Right lobe of liver (tissue), 6 donors: Measurements from ENCODE around the gene WIPF2. TPM values are rescaled to one million over a fixed set of nuclear protein-coding genes. Genes with fewer than 3 reads are reported as not detected.
A peak's percentile ranks its signal among the peaks of the same experiment; 100 is the strongest.

ENCODE experiments used
- ATAC-seq, 4 donors: fragments of 200-7000 bp; cut with Tn5 transposase; one replicate each; pipeline ENCODE4 v1.9.1; 2020; ENCODE audit warnings: mild to moderate bottlenecking in 4 of 4, moderate library complexity in 4 of 4
- DNase-seq, 3 donors: peaks; one replicate each; pipeline ENCODE4 v3.0.0-alpha.2; 2020
- H3K27ac ChIP-seq, 3 donors: fragments of 200-600 bp; one replicate each; pipeline ENCODE4 v1.8.0; 2022
- H3K27me3 ChIP-seq, 2 donors: fragments of 200-600 bp; one replicate each; pipeline ENCODE4 v1.8.0; 2022
- H3K36me3 ChIP-seq, 4 donors: fragments of 200-600 bp; sonication (generic) in 1 of 4; one replicate each; pipeline versions ENCODE4 v1.5.1 to v1.8.0; 2017 to 2022; ENCODE audit warnings: control low read depth in 1 of 4
- H3K4me1 ChIP-seq, 4 donors: fragments of 200-600 bp; sonication (generic) in 1 of 4; one replicate each; pipeline versions ENCODE4 v1.5.1 to v1.8.0; 2017 to 2022; ENCODE audit warnings: control low read depth in 1 of 4
- H3K4me3 ChIP-seq, 3 donors: fragments of 200-600 bp; one replicate each; pipeline ENCODE4 v1.8.0; 2022
- H3K9me3 ChIP-seq, 4 donors: fragments of 200-600 bp; sonication (generic) in 1 of 4; one replicate each; pipeline versions ENCODE4 v1.5.1 to v1.8.0; 2017 to 2022; ENCODE audit warnings: control low read depth in 1 of 4
- CTCF ChIP-seq, 4 donors: fragments of 200-600 bp in 3 of 4; fragments of 450-650 bp in 1 of 4; IDR thresholded peaks; one replicate each; pipeline versions ENCODE4 v1.5.1 to v1.8.0; 2016 to 2022; ENCODE audit warnings: antibody characterized with exemption in 4 of 4, mild to moderate bottlenecking in 2 of 4
- POLR2A ChIP-seq: fragments of 450-650 bp; IDR thresholded peaks from one replicate; pipeline ENCODE4 v1.6.1; 2017; ENCODE audit warnings: antibody characterized with exemption, mild to moderate bottlenecking
- WGBS: methylation state at CpG from one replicate; pipeline ENCODE4 v1.1.6; 2018; ENCODE audit warnings: low coverage, low lambda C conversion rate; ENCODE audit not compliant: insufficient coverage; ENCODE audit errors: missing lambda C conversion rate; 5-methylcytosine and 5-hydroxymethylcytosine counted together
- intact Hi-C, 2 donors: fragments of 100-400 bp; cut with DNase I; formaldehyde crosslinking; loops; one replicate each; pipeline versions ENCODE4 v1.11.2 to v1.14.1; 2022
- microRNA-seq, 2 donors: library from miRNA; unstranded; fragments of <30 nt; microRNA quantifications; one replicate each; pipeline ENCODE4, GENCODE V29; 2019 to 2020
- small RNA-seq, 2 experiments: library from RNA; depleted of rRNA; stranded (forward); fragments of <200 nt; gene quantifications; one replicate each; pipeline ENCODE3, GENCODE V24; 2016
- total RNA-seq, 6 experiments: library from RNA; depleted of rRNA in 2 of 6; stranded (reverse); fragments of >200 nt in 2 of 6; fragmentation: NEBNext Ultra II Directional in 3 of 6; extraction: Animal tissue kit (Norgen Biotek cat#: 25700) in 3 of 6; gene quantifications; one replicate each; pipeline versions ENCODE4 v1.1.0 to v1.2.4, GENCODE V29; 2016 to 2023
- donor health status: DM: no; HTN: yes; CAD: no.
- donor health status: DM: no; HTN: no; CAD: no.
- donor health status: DM: no; HTN: no; CAD: no.
- donor health status: DM: no; HTN: yes; CAD: no.
- donor health status: DM: no; HTN: yes; CAD: no.

Gene WIPF2
- total RNA-seq, 6 experiments from 2014 or later, result 7.0 to 12.1 (median 9.0) TPM

- H3K4me1 ChIP-seq, result peaks cover 4 to 100% (median 69%) of the 10 kb centered on the region in 4 donors
- WGBS, result no CpG with 5 or more reads among the region's 10 CpGs
- peak overlapping the region; percentile 34 to 79 (median 73) for H3K27ac ChIP-seq
- intact Hi-C loops, result no loop called here
- DNase-seq, result peak in 1 of 3 donors; percentile 26
- no peaks in the 10 kb centered on the region for H3K36me3 ChIP-seq
- TF ChIP-seq CTCF (IDR thresholded peaks at IDR 0.05) (no peak), POLR2A (no peak)
- H3K27me3 ChIP-seq, result no peaks in the 10 kb centered on the region
- no peaks in the 10 kb centered on the region for H3K9me3 ChIP-seq
- H3K4me3 ChIP-seq, result peak overlapping the region in 2 of 3 donors; percentile 0 to 19
- no peak for ATAC-seq
Measured at GRCh38 chr17:40330850-40331470, 111.9 kb downstream of the WIPF2 start.

GRCh38 chr17:40331743-40332641 lies 112.9 kb downstream of the WIPF2 start:
- no CpG with 5 or more reads among the region's 22 CpGs for WGBS
- Histone ChIP-seq H3K27ac (peak overlapping the region; percentile 23 to 79 (median 73)), H3K4me3 (peak overlapping the region in 2 of 3 donors; percentile 15 to 21), H3K36me3 (no peaks in the 10 kb centered on the region), H3K4me1 (peaks cover 3 to 93% (median 65%) of the 10 kb centered on the region in 4 donors), H3K27me3 (no peaks in the 10 kb centered on the region), H3K9me3 (no peaks in the 10 kb centered on the region)
- intact Hi-C loops, result no loop called here
- TF ChIP-seq CTCF (IDR thresholded peaks at IDR 0.05), result peak in 2 of 4 donors; percentile 2 to 11
- TF ChIP-seq POLR2A, result no peak
- DNase-seq (peak; percentile 96 to 99 (median 97)), ATAC-seq (peak; percentile 74 to 85 (median 80))

Small RNA genes within 50 kb of the gene (microRNA-seq; reads per million reads assigned to microRNA genes)
- gene MIR6867, result 0 to 0.29 reads per million in 2 donors

Small RNA genes within 50 kb of the gene (small RNA-seq; reads per million reads assigned to genes)
- 0 reads per million in 2 experiments for gene MIR6867

Other genes with a start within 250 kb of the WIPF2 start
- 10 to 100 TPM; 58.3 to 85.3 (median 67.4) TPM for gene PSMD3, start 238.5 kb upstream of the WIPF2 start, total RNA-seq
- under 1 TPM in 1 of 6 experiments, not detected in 5; 0.31 TPM for gene CSF3, start 203.9 kb upstream of the WIPF2 start, total RNA-seq
- gene MED24, start 164.9 kb upstream of the WIPF2 start, total RNA-seq, result 10 to 100 TPM; 29.0 to 38.2 (median 35.9) TPM
- 1 to 10 TPM; 3.7 to 9.4 (median 7.7) TPM for gene THRA, start 156.3 kb upstream of the WIPF2 start, total RNA-seq
- gene NR1D1, start 118.7 kb upstream of the WIPF2 start, total RNA-seq, result 10 to 100 TPM in 4 of 6 experiments, 1 to 10 TPM in 2; 6.9 to 29.8 (median 16.0) TPM
- 10 to 100 TPM; 31.1 to 43.8 (median 36.0) TPM for gene MSL1, start 97.3 kb upstream of the WIPF2 start, total RNA-seq
- gene CASC3, start 78.8 kb upstream of the WIPF2 start, total RNA-seq, result 10 to 100 TPM; 19.6 to 31.5 (median 25.9) TPM
- 10 to 100 TPM in 1 of 6 experiments, 1 to 10 TPM in 5; 1.4 to 16.5 (median 4.4) TPM for gene RAPGEFL1, start 41.8 kb upstream of the WIPF2 start, total RNA-seq
- gene CDC6, start 68.6 kb downstream of the WIPF2 start, total RNA-seq, result 1 to 10 TPM in 5 of 6 experiments, under 1 TPM in 1; 0.42 to 9.1 (median 3.1) TPM
- gene RARA, start 89.9 kb downstream of the WIPF2 start, total RNA-seq, result 10 to 100 TPM; 17.7 to 41.9 (median 22.9) TPM
- under 1 TPM in 5 of 6 experiments, not detected in 1; 0.22 to 0.78 (median 0.37) TPM for gene GJD3, start 145.4 kb downstream of the WIPF2 start, total RNA-seq
- 1 to 10 TPM in 4 of 6 experiments, under 1 TPM in 2; 0.22 to 7.3 (median 3.0) TPM for gene TOP2A, start 198.6 kb downstream of the WIPF2 start, total RNA-seq
- 100 to 1,000 TPM; 382 to 716 (median 430) TPM for gene IGFBP4, start 224.1 kb downstream of the WIPF2 start, total RNA-seq